GM06990 (cell line): ENCODE measurements around the gene ZNF337.
"Not testable (repeated sequence)": the region's sequence is repeated elsewhere in the genome, so short reads cannot be mapped to it uniquely, and the experiment has no call there.

Experiments used
- DNase-seq: peaks from one replicate; pipeline ENCODE4 v3.0.0-alpha.2; 2011; ENCODE audit not compliant: insufficient read length; ENCODE audit errors: extremely low read depth
- H3K27me3 ChIP-seq: replicated peaks from 2 replicates; pipeline ENCODE4 v1.6.0; 2011; ENCODE audit warnings: low read length; ENCODE audit not compliant: control insufficient read depth, insufficient read depth
- H3K36me3 ChIP-seq: 2 replicates; pipeline ENCODE4 v1.5.1; 2011; ENCODE audit warnings: low read length; ENCODE audit not compliant: control insufficient read depth, insufficient read depth
- H3K4me3 ChIP-seq: replicated peaks from 2 replicates; pipeline ENCODE4 v1.5.1; 2011; ENCODE audit warnings: low read depth, mild to moderate bottlenecking, control low read depth, low read length
- CTCF ChIP-seq: IDR thresholded peaks from 2 replicates; pipeline ENCODE4 v1.5.1; 2011; ENCODE audit warnings: low read length, control low read depth, mild to moderate bottlenecking, inconsistent platforms; ENCODE audit not compliant: insufficient read depth, poor library complexity, severe bottlenecking

Gene ZNF337

GRCh38 chr20:25723975-25724374 is 27.3 kb upstream of the ZNF337 start:
- no peak for TF ChIP-seq CTCF
- no peaks in the 10 kb centered on the region for H3K27me3 ChIP-seq
- no peak overlapping the region for H3K4me3 ChIP-seq
- H3K36me3 ChIP-seq = no peaks in the 10 kb centered on the region
- no peak for DNase-seq

GRCh38 chr20:25720285-25720684 is 23.6 kb upstream of the ZNF337 start:
- no peaks in the 10 kb centered on the region for H3K36me3 ChIP-seq
- DNase-seq = no peak
- no peaks in the 10 kb centered on the region for H3K27me3 ChIP-seq
- no peak overlapping the region for H3K4me3 ChIP-seq
- TF ChIP-seq CTCF = no peak

DNA sequence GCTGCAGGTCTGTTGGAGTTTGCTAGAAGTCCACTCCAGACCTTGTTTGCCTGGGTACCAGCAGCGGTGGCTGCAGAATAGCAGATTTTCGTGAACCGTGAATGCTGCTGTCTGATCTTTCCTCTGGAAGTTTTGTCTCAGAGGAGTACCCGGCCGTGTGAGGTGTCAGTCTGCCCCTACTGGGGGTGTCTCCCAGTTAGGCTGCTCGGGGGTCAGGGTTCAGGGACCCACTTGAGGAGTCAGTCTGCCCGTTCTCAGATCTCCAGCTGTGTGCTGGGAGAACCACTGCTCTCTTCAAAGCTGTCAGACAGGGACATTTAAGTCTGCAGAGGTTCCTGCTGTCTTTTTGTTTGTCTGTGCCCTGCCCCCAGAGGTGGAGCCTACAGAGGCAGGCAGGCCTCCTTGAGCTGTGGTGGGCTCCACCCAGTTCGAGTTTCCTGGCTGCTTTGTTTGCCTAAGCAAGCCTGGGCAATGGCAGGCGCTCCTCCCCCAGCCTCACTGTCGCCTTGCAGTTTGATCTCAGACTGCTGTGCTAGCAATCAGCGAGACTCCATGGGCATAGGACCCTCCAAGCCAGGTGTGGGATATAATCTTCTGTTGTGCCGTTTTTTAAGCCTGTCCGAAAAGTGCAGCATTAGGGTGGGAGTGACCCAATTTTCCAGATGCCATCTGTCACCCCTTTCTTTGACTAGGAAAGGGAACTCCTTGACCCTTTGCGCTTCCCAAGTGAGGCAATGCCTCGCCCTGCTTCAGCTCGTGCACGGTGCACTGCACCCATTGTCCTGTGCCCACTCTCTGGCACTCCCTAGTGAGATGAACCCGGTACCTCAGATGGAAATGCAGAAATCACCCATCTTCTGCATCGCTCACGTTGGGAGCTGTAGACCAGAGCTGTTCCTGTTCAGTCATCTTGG is 22.5 kb upstream of the ZNF337 start:
- DNase-seq, H3K4me3 ChIP-seq, H3K36me3 ChIP-seq, H3K27me3 ChIP-seq: not testable (repeated sequence)

GRCh38 chr20:25707695-25708094 is 11.0 kb upstream of the ZNF337 start:
- no peak for TF ChIP-seq CTCF
- H3K36me3 ChIP-seq = no peaks in the 10 kb centered on the region
- no peaks in the 10 kb centered on the region for H3K27me3 ChIP-seq
- no peak for DNase-seq
- no peak overlapping the region for H3K4me3 ChIP-seq

DNA sequence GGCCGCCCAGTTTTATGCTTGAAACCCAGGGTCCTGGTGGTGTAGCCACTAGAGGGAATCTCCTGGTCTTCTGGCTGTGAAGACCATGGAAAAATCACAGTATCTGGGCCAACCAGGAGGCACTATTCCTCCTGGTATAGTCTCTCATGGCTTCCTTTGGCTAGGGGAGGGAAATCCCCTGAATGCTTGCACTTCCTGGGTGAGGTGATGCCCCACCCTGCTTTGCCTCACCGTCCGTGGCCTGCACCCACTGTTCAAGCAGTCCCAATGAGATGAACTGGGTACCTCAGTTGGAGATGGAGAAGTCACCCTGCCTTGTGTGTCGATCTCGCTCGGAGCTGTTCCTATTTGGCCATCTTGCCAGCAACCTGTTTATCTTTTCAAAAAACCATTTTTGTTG is 10.1 kb upstream of the ZNF337 start:
- TF ChIP-seq CTCF = no peak
- H3K27me3 ChIP-seq = no peaks in the 10 kb centered on the region
- no peak for DNase-seq
- no peak overlapping the region for H3K4me3 ChIP-seq
- no peaks in the 10 kb centered on the region for H3K36me3 ChIP-seq

DNA sequence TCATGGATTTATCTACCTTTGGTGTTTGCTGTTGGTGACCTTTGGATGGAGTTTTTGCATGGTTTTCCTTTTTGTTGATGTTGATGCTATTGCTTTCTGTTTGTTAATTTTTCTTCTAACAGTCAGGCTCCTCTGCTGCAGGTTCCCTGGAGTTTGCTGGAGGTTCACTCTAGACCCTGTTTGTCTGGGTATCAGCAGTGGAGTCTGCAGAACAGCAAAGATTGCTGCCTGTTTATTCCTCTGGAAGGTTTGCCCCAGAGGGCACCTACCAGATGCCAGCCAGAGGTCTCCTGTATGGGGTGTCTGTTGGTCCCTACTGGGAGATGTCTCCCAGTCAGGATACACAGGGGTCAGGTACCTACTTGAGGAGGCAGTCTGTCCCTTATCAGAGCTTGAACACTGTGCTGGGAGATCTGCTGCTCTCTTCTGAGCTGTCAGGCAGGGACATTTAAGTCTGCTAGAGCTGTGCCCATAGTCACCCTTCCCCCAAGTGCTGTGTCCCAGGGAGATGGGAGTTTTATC is 9.2 kb upstream of the ZNF337 start:
- DNase-seq = no peak
- Histone ChIP-seq H3K27me3 (no peaks in the 10 kb centered on the region), H3K4me3 (no peak overlapping the region), H3K36me3 (no peaks in the 10 kb centered on the region)
- no peak for TF ChIP-seq CTCF

GRCh38 chr20:25704303-25704702 is 7.7 kb upstream of the ZNF337 start:
- H3K27me3 ChIP-seq, H3K36me3 ChIP-seq, H3K4me3 ChIP-seq, DNase-seq: not testable (repeated sequence)

GRCh38 chr20:25700835-25701234 is 4.2 kb upstream of the ZNF337 start:
- not testable (repeated sequence) for H3K4me3 ChIP-seq, H3K27me3 ChIP-seq, H3K36me3 ChIP-seq, DNase-seq
